ENCODE measurements around the gene MCF2L2.

Gene MCF2L2

DNA sequence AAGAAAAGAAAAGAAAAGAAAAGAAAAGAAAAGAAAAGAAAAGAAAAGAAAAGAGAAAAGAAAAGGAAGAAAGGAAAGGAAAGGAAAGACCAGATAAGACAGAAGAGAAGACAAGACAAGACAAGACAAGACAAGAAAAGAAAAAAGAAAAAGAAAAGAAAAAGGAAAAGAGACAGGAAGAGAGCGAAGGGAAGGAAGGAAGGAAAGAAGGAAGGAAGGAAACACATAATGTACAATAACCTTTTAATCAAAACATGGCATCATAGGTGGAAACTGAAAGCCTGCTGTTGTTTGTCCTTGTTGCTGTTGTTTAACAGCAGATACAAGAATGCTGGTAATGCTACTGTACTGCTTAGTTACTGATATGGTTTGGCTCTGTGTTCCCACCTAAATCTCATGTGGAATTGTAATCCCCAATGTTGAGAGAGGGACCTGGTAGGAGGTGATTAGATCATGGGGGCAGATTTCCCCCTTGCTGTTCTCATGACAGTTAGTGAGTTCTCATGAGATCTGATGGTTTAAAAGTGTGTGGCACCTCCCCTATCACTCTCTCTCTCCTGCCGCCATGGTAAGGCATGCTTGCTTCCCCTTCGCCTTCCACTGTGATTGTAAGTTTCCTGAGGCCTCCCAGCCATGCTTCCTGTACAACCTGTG lies 67.3 kb downstream of the MCF2L2 start:
- DNase-seq, result no peak

DNA sequence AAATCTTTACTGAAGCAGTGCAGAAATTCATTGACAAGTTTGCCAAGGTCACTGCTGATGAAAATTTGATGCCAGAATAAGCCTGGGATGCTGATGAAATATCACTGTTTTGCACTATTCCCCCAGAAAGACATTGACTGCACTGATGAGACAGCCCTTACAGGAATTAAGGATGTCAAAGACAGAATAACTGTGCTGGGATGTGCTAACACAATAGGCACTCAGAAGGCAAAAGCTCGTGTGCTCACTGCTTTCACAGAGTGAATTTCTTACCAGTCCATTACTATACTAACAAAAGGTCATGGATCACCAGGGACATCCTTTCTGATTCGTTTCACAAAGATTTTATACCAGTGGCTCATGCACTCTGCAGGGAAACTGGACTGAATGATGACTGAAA lies 69.4 kb downstream of the MCF2L2 start:
- DNase-seq, result no peak

DNA sequence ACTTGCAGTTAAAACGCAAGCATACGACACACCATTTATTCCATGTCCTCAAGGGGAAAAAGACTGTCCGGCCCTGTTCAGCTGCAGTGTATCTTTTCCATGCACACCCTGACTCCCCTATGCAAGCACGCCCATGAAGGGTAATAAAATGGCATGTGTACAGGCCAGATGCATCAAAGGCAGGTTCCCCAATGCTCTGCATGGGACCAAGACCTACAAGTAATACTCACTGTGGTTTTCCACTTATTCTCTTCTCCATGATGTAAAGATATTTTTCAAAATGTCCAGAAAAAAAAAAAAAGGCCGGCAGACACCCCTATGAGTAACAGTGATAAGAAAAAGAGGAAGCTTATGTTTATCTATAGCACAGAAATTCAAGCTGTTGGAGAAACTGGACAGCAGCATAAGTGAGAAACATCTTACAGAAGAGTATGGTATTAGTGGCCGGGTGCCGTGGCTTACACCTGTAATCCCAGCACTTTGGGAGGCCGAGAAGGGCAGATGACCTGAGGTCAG lies 70.8 kb downstream of the MCF2L2 start:
- DNase-seq, result no peak

DNA sequence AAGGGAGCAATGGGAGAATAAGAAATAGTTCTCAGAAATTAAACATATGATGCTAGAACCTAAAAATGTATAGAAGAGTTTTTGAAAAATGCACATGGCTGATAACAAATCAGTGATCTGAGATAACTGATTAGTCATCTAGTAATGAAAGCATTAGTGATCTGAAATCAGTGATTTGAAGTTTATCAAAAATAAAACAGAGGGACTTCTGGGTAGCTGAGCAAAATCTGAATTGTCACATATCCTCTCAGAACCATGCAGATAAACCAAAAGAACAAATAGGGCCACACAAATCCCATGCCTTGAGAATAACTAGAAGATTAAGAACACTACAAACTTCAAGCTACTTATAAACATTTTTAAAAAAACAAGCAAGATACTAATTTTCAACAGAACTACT lies 71.5 kb downstream of the MCF2L2 start:
- DNase-seq, result no peak

DNA sequence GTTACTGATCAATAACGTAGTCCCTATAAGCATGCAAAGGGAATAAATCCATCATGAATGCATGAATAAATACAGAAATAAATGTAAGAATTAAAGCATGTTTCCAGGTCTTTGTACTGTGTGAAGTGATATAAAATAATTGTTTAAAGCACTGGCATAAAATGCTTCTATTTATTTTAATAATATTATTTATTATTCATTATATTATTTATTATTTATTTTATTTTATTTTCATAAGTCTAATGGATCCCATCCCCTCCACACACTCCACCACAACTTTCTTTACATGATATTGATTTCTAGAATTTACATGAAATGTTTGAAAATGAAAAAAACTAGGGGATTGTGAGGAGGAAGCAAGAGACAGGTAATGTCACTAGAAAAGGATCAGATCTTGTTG lies 73.5 kb downstream of the MCF2L2 start:
- DNase-seq, result no peak

DNA sequence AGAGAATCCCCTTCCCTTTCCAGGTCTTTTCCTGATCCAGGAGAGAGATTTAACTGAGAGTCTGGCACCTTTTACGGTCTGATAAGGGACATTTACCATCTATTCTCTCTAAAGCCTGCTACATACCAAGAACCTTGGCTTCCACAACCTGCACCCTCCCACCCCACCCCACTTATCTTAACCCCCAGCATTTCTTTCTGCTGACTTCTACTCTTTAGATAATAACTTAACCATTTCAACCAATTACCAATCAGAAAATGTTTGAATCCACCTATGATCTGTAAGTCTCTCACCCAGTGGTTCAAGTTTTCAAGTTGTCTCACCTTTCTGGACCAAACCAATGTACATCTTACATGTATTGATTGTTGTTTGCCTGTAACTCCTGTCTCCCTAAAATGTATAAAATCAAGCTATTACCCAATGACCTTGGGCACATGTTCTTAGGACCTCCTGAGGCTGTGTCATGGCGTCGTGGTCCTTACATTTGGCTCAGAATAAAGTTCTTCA lies 74.0 kb downstream of the MCF2L2 start:
- no peak for DNase-seq

DNA sequence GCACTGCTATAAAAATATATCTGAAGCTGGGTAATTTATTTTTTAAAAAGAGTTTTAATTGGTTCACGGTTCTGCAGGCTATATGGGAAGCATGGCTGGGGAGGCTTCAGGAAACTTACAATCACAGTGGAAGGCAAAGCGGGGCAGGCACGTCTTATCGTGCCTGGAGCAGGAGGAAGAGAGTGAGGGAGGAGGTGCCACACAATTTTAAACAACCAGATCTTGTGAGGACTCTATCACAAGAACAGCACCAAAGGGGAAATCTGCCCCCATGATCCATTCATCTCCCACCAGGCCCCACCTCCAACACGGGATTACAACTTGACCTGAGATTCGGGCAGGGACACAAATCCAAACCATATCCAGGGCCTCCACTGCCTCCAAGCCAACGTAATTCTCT lies 75.0 kb downstream of the MCF2L2 start:
- DNase-seq, result no peak

DNA sequence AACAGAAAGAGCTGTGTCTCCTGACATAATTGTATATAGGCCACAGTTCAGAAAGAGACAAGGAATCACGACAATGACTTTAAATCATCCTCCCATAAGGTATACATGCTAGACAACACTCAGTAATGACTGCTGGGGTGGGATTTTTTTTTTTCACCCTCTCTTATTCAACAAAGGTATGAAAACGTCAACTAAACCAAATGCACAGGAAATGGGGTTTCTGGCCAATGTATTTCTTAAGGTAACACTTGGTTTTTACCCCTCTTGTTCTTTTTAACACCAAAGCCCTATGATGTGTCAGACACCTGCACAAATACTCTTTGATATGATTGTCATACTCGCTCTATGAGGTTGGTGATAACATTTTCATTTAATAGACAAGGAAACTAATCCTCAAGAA lies 78.3 kb downstream of the MCF2L2 start:
- no peak for DNase-seq

DNA sequence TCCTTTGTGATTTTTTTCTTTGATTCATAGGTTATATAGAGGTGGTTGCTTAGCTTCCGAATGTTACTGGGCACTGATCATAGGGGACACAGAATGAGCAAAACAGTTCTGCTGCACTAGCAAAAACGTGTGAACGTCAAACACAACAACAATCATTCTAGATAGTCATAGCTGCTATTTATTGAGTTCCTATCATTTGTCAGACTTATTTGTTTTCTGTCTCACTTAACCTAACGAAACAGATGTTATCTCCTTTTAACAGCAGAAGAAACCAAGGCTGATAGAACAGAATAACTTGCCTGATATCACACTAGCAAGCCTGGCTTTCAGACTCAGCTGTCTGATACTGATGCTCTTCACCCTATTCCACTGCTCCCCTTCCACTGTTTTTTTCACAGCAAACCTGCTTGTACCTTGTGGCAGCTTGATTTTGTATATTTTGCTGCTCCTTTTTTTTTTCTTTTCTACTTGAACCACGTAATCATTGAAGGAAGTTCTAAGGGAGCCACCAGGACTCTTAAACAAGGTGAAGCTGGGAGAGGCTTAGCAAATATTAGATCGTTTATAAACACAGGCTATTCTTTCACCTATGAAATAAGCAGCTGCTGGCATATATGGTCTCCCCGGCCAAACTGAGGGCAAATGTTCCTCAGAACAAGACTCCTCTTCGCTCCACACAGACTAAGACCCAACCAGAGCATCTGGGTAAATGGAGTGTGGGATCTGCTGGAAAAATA lies 78.8 kb downstream of the MCF2L2 start:
- no peak for DNase-seq

DNA sequence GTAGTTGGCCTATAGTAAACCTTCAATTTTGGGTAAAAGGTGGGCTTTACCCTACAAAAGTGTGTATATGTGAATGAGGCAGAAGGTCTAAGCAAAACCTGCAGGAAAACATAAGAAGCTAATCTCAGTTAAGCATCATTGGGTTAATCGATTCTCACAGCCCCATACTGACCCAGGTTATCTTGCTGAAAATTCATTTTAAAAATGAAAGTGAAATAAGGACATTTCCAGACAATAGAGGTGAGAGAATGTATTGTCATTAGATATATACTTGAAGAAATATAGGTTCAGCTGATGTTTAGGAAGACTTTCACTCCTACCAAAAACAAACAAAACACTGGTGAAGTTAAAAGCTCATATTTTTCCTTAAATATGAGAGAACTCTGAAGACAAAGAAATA lies 85.6 kb downstream of the MCF2L2 start:
- no peak for DNase-seq

DNA sequence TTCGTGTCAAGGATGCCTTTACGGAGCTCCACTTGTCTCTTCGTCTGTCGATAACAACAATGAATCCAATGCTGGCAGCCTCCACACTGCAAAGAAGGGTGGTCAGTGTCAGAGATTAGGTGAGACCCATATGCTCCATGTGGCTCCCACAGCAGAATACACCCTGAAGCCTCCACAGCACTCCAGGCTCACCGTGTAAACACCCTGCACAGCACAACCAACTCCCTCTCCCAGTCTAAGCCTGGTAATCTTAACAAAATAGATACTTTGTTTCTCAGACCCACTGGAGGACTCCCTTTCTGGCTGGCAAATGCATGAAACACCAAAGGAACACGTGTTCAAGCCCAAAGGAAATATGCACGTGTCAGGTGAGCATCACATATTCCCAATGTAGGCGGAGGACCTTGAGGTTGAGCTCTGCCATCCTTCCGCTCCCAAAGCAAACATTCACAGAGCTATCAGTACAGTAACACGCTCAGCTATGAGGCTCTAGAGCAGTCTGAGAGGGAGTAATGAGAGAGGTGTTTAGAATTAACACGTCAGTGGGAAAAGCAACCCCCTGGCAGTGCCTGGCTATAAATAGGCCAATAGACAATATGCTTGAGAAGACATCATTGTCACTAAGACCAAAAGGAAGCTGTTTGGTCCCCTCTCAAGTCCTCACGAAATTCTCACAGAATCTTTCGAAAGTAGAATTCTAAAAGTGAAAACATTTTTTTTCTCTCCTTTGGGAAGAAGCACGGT lies 86.7 kb downstream of the MCF2L2 start:
- no peak for DNase-seq

DNA sequence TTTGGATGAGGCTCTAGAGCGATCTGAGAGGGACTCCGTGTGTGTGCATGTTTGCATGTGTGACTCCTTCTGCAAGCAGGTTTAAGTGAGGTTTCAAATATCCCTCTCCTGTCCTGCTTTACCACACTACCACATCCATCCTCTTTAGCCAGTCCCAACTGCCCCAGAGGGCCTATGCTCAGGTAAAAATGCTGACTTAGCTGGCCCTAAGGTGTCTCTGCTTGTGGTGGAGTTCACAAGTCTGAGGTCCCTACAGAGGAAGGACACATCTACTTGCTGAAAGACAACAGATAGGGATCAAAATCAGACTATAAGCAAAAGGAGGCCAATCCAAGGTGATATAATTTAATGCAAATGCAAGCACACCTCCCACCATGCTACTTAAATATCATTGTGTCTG lies 88.2 kb downstream of the MCF2L2 start:
- no peak for DNase-seq

DNA sequence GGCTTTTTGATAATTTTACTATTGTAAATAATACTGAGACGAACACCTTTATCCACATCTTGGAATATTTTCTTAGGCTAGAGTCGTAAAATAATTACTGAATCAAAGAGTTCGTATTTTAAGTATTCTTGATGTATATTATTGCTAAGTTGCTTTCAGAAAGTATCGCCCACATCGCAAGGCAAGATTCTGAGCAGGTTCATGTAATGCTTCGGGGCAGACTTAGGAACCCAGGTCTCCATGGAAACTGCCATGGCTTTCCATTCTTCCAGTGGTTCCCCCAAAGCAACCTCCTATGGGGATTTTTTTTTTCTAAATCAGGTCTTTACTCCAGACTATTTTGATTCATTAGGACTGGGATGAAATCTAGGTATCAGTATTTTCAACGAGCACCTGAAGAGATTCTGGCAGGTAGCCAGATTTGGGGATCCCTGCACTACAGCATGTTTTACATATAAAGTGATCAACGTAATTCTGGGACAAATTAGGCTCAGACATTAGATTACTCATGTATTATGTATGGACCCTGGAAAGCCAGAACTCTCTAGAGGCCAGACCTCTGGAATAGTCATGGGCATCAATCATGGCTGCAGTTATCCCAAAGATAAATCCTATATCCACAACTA lies 88.8 kb downstream of the MCF2L2 start:
- no peak for DNase-seq

DNA sequence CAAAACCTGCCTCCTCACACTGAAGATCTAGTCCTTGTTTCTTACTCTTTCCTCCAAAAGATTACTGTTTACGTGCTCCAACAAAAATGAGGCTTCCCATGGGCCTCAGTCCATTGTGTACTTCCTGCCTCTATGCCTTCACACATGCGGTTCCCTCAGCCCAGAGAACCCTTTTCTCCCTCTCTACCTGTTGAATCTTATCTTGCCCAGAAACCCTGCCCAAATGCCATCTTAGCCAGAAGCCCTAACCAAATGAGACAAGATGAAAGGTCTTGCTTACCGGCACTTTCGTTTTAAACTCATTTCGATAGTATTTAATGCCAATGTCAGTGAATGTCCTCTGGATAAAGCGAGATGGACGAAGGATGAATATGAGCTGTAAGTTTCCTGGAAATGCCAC lies 89.9 kb downstream of the MCF2L2 start:
- DNase-seq, result no peak

DNA sequence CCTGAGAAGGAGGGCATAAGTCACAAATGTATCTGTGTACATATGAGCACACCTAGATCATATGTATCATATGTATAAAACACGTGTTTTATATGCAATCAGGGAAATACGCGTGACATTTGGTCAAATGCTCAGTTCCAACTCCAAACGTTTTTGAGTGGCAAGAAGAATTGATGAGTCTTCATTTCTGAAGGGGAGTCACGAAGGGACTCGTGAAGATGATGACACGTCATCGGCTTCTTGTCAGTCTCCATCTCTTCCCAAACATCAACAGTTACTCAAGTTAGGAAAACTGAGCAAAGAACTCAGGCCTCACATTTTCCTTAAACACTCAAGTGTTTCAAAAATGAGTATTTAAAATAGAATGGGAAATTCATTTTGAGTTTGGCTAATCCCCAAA lies 95.9 kb downstream of the MCF2L2 start:
- DNase-seq, result no peak

DNA sequence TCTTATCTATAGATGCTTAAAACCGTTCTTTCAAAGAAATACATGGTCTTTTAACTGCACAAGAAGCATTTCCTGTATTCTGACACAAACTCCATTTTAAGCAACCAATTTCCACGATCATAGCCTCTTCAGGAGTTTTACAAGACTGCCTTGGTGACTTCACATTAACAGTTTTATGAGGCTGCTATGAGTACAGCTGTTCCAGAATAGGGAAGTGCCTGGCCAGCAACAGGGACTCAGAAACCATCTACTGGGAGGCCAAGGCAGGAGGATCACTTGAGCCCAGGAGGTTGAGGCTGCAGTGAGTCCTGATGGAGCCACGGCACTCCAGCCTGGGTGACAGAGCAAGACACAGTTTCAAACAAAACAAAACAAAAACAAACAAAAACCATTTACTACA lies 96.9 kb downstream of the MCF2L2 start:
- no peak for DNase-seq

DNA sequence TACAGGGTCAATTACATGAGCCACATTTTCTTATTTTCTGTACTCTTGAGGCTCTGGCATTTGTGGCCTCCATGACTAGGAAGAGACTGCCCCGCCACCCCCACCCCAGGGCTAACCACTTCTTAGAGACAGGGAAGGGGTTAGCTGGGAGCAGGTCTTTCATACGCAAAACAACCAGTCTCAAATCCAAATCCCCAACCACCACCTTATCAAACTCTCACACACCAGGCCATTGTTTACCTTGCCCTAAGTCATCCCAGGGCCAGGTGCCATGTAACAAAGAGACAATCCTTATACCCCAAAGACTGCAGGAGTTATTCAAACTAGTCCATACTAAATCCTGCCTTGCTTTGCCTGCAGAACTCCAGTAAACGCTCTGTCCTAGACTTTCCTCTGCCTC lies 97.5 kb downstream of the MCF2L2 start:
- no peak for DNase-seq

DNA sequence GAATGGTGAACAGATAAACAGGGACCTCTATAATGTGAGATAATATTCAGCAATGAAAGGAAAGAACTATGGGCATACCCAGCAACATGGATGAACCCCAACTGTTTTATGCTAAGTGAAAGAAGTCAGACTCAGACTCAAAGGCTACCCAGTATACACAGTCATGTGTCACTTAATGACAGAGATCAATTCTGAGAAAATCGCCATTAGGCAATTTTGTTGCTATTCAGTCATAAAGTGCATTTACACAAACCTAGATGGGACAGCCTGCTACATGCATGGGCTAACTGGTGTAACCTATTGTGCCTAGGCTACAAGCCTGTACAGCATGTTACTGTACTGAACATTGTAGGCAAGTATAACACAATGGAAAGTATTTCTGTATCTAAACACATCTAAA lies 98.9 kb downstream of the MCF2L2 start:
- DNase-seq, result no peak

DNA sequence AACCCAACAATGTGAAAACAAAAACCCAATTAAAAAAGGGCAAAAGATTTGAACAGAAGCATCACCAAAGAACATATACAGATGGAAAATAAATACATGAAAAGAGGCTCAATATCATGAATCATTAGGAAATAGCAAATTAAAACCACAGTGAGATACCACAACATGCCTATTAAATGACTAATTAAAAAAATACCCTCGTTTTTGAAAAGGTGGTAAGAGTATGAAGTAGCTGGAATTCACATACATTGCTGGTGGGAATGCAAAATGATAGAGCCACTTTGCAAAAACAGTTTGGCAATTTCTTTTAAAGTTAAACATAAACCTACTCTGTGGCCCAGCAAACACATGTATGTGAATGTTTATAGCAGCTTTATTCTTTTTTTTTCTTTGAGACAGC lies 99.6 kb downstream of the MCF2L2 start:
- no peak for DNase-seq

DNA sequence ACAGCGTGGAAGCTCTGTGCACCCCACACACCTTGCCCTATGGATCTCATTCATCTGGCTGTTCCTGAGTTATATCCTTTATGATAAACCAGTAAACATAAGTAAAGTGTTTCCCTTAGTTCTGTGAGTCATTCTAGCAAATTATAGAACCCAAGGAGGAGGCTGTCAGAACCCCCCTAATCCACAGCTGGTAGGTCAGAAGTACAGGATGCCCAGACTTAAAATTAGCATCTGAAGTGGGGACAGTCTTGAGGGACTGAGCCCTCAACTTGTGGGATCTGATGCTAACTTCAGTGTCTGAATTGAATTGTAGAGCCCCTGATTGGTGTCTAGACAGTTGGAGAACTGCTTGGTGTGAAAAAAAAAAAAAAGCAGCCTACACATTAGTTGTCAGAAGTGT lies 100.3 kb downstream of the MCF2L2 start:
- no peak for DNase-seq

DNA sequence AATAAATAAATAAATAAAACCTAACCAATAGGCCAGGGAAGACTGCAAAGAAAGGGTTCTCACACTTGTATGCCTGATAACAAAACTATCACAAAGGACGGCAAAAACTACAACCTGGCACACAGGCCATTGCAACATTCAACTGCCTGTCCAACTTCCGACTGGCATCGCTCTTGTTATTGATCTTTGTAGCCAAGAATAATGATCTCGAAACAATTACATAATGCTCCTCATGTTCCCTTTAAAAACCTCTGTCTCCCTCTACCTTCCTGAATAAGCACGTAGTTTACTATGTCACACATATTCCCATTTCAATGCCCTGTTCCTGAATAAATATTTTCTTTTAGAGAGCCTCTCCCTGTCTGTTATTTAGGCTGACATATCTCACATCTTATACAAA lies 101.1 kb downstream of the MCF2L2 start:
- no peak for DNase-seq

DNA sequence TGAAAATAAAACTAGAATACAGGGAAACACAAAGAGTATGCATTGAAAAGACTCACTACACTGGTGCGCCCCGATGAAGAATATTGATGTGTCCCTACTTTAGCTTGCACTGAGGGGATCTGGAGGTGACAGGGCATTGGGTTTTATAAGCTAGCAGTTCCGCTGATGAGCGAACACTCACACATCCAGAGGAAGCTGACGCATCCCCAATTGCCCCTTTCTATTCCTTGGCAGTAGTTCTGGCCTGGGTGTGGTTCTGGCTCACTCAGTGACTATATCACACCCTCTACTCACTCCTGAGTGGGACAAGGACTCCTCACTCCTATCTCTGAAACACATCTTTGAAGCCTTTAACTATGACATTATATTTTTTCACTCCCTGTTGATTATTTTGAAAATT lies 104.3 kb downstream of the MCF2L2 start:
- no peak for DNase-seq

DNA sequence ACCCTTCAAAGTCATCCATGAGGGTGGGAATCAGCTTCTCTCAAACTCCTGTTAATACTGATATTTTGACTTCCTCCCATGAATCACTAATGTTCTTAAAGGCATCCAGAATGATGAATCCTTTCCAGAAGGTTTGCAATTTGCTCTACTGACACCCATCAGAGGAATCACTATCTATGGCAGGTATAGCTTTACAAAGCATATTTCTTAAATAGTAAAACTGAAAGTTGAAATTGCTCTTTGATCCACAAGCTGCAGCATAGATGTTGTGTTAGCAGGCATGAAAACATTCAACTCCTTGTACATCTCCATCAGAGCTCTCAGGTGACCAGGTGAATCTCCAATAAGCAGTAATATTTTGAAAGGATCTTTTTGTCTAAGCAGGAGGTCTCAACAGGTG lies 109.0 kb downstream of the MCF2L2 start:
- no peak for DNase-seq

All from stimulated activated CD8-positive, alpha-beta memory T cell treated with anti-CD3 and anti-CD28 coated beads, Interleukin-4, amount 100 ng/mL, for 48 hours (primary cell).